HEK293 (cell line): ENCODE measurements around the gene SIGLECL1.
"Not testable (repeated sequence)": the region's sequence is repeated elsewhere in the genome, so short reads cannot be mapped to it uniquely, and the experiment has no call there.

ENCODE experiments used
- CTCF ChIA-PET: fragments of 350-600 bp; formaldehyde crosslinking; extraction: SDS; loops from one replicate; lab custom pipeline; 2021; ENCODE audit warnings: antibody characterized with exemption; lab: Yijun Ruan, JAX
- POLR2A ChIA-PET: fragments of 300-600 bp; formaldehyde crosslinking; extraction: SDS; loops from one replicate; lab custom pipeline; 2020; ENCODE audit warnings: antibody characterized with exemption, inconsistent platforms; lab: Yijun Ruan, JAX
- H3K27ac ChIP-seq: fragments of 200-500 bp; sonication (Bioruptor generic); 2 replicates; pipeline ENCODE4 v1.5.1; 2014; ENCODE audit warnings: low read depth, low read length, control low read depth, inconsistent platforms; ENCODE audit errors: extremely low read depth
- H3K36me3 ChIP-seq, 2 experiments: fragments of 200-500 bp in 1 of 2; sonication (Bioruptor generic) in 1 of 2; 1 replicate in 1 of 2; 2 replicates in 1 of 2; pipeline ENCODE4 v1.5.1; 2014 to 2017; ENCODE audit warnings: inconsistent platforms in 2 of 2, low read length in 2 of 2; ENCODE audit not compliant: control insufficient read depth in 2 of 2, insufficient read depth in 1 of 2
- H3K4me1 ChIP-seq: fragments of 200-500 bp; sonication (Bioruptor generic); 2 replicates; pipeline ENCODE4 v1.5.1; 2014; ENCODE audit warnings: mild to moderate bottlenecking, low read length, inconsistent platforms; ENCODE audit not compliant: control insufficient read depth, insufficient read depth
- H3K4me3 ChIP-seq: 2 replicates; pipeline ENCODE4 v1.5.1; 2011; ENCODE audit warnings: low read depth, mild to moderate bottlenecking, control low read depth, low read length, moderate library complexity
- H3K9me3 ChIP-seq: fragments of 200-500 bp; sonication (Bioruptor generic); 2 replicates; pipeline ENCODE4 v1.5.1; 2014; ENCODE audit warnings: low read depth, low read length, inconsistent platforms; ENCODE audit not compliant: control insufficient read depth, insufficient read depth
- SP3 ChIP-seq: fragments of 450-650 bp; formaldehyde crosslinking; IDR thresholded peaks from 2 replicates; pipeline ENCODE4 v1.5.1; 2016; ENCODE audit warnings: missing biosample characterization, missing genetic modification characterization
- ZBTB21 ChIP-seq: fragments of 450-650 bp; formaldehyde crosslinking; IDR thresholded peaks from 2 replicates; pipeline ENCODE4 v1.5.1; 2017; ENCODE audit warnings: missing biosample characterization, missing genetic modification characterization
- ZFHX2 ChIP-seq: fragments of 450-650 bp; formaldehyde crosslinking; conservative IDR thresholded peaks from 2 replicates; pipeline ENCODE4 v1.5.1; 2016; ENCODE audit warnings: missing biosample characterization, missing genetic modification characterization
- ZFP41 ChIP-seq: fragments of 450-650 bp; formaldehyde crosslinking; IDR thresholded peaks from 2 replicates; pipeline ENCODE4 v1.5.1; 2016; ENCODE audit warnings: missing biosample characterization, missing genetic modification characterization, borderline replicate concordance
- ZNF10 ChIP-seq: fragments of 450-650 bp; formaldehyde crosslinking; IDR thresholded peaks from 2 replicates; pipeline ENCODE4 v1.5.1; 2017; ENCODE audit warnings: missing biosample characterization, missing genetic modification characterization
- ZNF350 ChIP-seq: fragments of 450-650 bp; formaldehyde crosslinking; IDR thresholded peaks from 2 replicates; pipeline ENCODE4 v1.5.0; 2017; ENCODE audit warnings: missing biosample characterization, mild to moderate bottlenecking, missing genetic modification characterization
- ZNF362 ChIP-seq: fragments of 450-650 bp; formaldehyde crosslinking; IDR thresholded peaks from 2 replicates; pipeline ENCODE4 v1.5.1; 2016; ENCODE audit warnings: missing biosample characterization, missing genetic modification characterization
- ZNF366 ChIP-seq: fragments of 450-650 bp; formaldehyde crosslinking; conservative IDR thresholded peaks from 2 replicates; pipeline ENCODE4 v1.5.1; 2016; ENCODE audit warnings: missing biosample characterization, missing genetic modification characterization
- ZNF555 ChIP-seq: fragments of 450-650 bp; formaldehyde crosslinking; conservative IDR thresholded peaks from 2 replicates; pipeline ENCODE4 v1.5.1; 2017; ENCODE audit warnings: missing biosample characterization, mild to moderate bottlenecking, missing genetic modification characterization, inconsistent platforms
- ZNF670 ChIP-seq: fragments of 450-650 bp; formaldehyde crosslinking; IDR thresholded peaks from 2 replicates; pipeline ENCODE4 v1.5.1; 2016; ENCODE audit warnings: missing biosample characterization, missing genetic modification characterization, low read depth
- TF ChIP-seq, protein P1 (sequence below): fragments of 450-650 bp; formaldehyde crosslinking; IDR thresholded peaks from 2 replicates; pipeline ENCODE4 v1.5.1; 2016; ENCODE audit warnings: missing biosample characterization, missing genetic modification characterization
- TF ChIP-seq, protein P2 (sequence below): fragments of 450-650 bp; formaldehyde crosslinking; IDR thresholded peaks from 2 replicates; pipeline ENCODE4 v1.5.1; 2016; ENCODE audit warnings: missing biosample characterization, missing genetic modification characterization
- TF ChIP-seq, protein P3 (sequence below): fragments of 450-650 bp; formaldehyde crosslinking; IDR thresholded peaks from 2 replicates; pipeline ENCODE4 v1.5.1; 2016; ENCODE audit warnings: missing biosample characterization, missing genetic modification characterization

The SIGLECL1 gene

GRCh38 chr19:51220996-51221395, 29.9 kb upstream of the SIGLECL1 start:
- POLR2A ChIA-PET, result no interaction called here
- H3K36me3 ChIP-seq, result no peaks in the 10 kb centered on the region
- H3K4me1 ChIP-seq, result no peaks in the 10 kb centered on the region
- TF ChIP-seq ZNF670 (tag by site-specific recombination) (no peak), ZNF555 (tag by site-specific recombination) (no peak), ZNF350 (tag by site-specific recombination) (no peak), ZFP41 (no peak), ZNF366 (no peak)
- TF ChIP-seq, all 188 proteins: peak for 0
- H3K4me3 ChIP-seq, result no peak overlapping the region
- no peak overlapping the region for H3K27ac ChIP-seq
- H3K9me3 ChIP-seq, result no peaks in the 10 kb centered on the region
- CTCF ChIA-PET, result no interaction called here

- no peaks in the 10 kb centered on the region for H3K9me3 ChIP-seq
- no peaks in the 10 kb centered on the region for H3K4me1 ChIP-seq
- TF ChIP-seq ZFHX2 (tag by site-specific recombination) (no peak), ZNF10 (no peak), SP3 (no peak), ZNF362 (no peak), ZBTB21 (tag by site-specific recombination) (no peak)
- TF ChIP-seq, protein P1, sequence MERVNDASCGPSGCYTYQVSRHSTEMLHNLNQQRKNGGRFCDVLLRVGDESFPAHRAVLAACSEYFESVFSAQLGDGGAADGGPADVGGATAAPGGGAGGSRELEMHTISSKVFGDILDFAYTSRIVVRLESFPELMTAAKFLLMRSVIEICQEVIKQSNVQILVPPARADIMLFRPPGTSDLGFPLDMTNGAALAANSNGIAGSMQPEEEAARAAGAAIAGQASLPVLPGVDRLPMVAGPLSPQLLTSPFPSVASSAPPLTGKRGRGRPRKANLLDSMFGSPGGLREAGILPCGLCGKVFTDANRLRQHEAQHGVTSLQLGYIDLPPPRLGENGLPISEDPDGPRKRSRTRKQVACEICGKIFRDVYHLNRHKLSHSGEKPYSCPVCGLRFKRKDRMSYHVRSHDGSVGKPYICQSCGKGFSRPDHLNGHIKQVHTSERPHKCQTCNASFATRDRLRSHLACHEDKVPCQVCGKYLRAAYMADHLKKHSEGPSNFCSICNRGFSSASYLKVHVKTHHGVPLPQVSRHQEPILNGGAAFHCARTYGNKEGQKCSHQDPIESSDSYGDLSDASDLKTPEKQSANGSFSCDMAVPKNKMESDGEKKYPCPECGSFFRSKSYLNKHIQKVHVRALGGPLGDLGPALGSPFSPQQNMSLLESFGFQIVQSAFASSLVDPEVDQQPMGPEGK (tag by site-specific recombination), result no peak
- TF ChIP-seq, protein P2, sequence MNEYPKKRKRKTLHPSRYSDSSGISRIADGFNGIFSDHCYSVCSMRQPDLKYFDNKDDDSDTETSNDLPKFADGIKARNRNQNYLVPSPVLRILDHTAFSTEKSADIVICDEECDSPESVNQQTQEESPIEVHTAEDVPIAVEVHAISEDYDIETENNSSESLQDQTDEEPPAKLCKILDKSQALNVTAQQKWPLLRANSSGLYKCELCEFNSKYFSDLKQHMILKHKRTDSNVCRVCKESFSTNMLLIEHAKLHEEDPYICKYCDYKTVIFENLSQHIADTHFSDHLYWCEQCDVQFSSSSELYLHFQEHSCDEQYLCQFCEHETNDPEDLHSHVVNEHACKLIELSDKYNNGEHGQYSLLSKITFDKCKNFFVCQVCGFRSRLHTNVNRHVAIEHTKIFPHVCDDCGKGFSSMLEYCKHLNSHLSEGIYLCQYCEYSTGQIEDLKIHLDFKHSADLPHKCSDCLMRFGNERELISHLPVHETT (tag by site-specific recombination), result no peak
- TF ChIP-seq, protein P3, sequence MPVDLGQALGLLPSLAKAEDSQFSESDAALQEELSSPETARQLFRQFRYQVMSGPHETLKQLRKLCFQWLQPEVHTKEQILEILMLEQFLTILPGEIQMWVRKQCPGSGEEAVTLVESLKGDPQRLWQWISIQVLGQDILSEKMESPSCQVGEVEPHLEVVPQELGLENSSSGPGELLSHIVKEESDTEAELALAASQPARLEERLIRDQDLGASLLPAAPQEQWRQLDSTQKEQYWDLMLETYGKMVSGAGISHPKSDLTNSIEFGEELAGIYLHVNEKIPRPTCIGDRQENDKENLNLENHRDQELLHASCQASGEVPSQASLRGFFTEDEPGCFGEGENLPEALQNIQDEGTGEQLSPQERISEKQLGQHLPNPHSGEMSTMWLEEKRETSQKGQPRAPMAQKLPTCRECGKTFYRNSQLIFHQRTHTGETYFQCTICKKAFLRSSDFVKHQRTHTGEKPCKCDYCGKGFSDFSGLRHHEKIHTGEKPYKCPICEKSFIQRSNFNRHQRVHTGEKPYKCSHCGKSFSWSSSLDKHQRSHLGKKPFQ (tag by site-specific recombination), result no peak
- TF ChIP-seq, all 188 proteins: peak for 0
- Histone ChIP-seq H3K27ac (no peak overlapping the region), H3K36me3 (no peaks in the 10 kb centered on the region; a peak in 1 of 3 replicates), H3K4me3 (no peak overlapping the region)
- CTCF ChIA-PET, result no interaction called here
- POLR2A ChIA-PET, result no interaction called here
Observed at GRCh38 chr19:51224163-51224641, 26.7 kb upstream of the SIGLECL1 start.

DNA sequence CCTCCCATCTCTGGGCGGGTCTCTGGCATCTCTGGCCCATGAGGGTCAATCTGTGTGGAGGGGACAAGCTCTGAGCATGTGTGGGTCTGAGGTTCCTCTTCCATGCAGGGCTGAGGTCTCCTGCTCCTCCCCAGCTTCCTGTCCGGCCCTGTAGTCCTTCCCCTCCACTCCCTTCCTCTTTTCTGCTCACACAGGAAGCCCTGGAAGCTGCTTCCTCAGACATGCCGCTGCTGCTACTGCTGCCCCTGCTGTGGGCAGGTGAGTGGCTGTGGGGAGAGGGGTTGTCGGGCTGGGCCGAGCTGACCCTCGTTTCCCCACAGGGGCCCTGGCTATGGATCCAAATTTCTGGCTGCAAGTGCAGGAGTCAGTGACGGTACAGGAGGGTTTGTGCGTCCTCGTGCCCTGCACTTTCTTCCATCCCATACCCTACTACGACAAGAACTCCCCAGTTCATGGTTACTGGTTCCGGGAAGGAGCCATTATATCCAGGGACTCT, 25.9 kb upstream of the SIGLECL1 start, which contains the start of gene CD33:
TSS of gene CD33 (plus strand) at position 183 of the 496 bp plus-strand sequence. CDS start at position 222, 39 bp downstream.
- POLR2A ChIA-PET, H3K9me3 ChIP-seq, H3K36me3 ChIP-seq, H3K4me3 ChIP-seq, H3K4me1 ChIP-seq, H3K27ac ChIP-seq: not testable (repeated sequence)
- CTCF ChIA-PET, result interaction anchor here (1.3 kb wide), 1 partner anchor 35 kb away, joined by 4 read pairs; no protein-coding TSS in a partner anchor
